Ascending aorta (tissue), 2 donors: ENCODE results near the gene TMEM204. TPM values are rescaled to one million over a fixed set of nuclear protein-coding genes. Genes with fewer than 3 reads are reported as not detected.

Experiments
- DNase-seq, 2 donors: peaks; one replicate each; pipeline ENCODE4 v3.0.0-alpha.2; 2019; ENCODE audit warnings: low spot score in 2 of 2
- H3K27ac ChIP-seq, 2 donors: fragments of 200-600 bp; sonication (generic); one replicate each; pipeline ENCODE4 v1.5.1; 2016 to 2017; ENCODE audit warnings: mild to moderate bottlenecking in 1 of 2
- H3K27me3 ChIP-seq: fragments of 200-600 bp; sonication (generic); one replicate; pipeline ENCODE4 v1.5.1; 2017
- H3K36me3 ChIP-seq, 2 donors: fragments of 200-600 bp; sonication (generic); one replicate each; pipeline ENCODE4 v1.5.1; 2016
- H3K4me1 ChIP-seq, 2 donors: fragments of 200-600 bp; sonication (generic); one replicate each; pipeline ENCODE4 v1.5.1; 2016 to 2017; ENCODE audit warnings: mild to moderate bottlenecking in 1 of 2
- H3K4me3 ChIP-seq, 2 donors: fragments of 200-600 bp; sonication (generic); one replicate each; pipeline ENCODE4 v1.5.1; 2016 to 2017; ENCODE audit warnings: mild to moderate bottlenecking in 1 of 2
- H3K9me3 ChIP-seq, 2 donors: fragments of 200-600 bp; sonication (generic); one replicate each; pipeline ENCODE4 v1.5.1; 2016
- CTCF ChIP-seq, 3 experiments: fragments of 200-600 bp in 2 of 3; fragments of 450-650 bp in 1 of 3; sonication (generic) in 2 of 3; IDR thresholded peaks; one replicate each; pipeline ENCODE4 v1.5.1; 2016 to 2019; ENCODE audit warnings: antibody characterized with exemption in 3 of 3, mild to moderate bottlenecking in 1 of 3, moderate library complexity in 1 of 3
- intact Hi-C: fragments of 100-400 bp; cut with DNase I; formaldehyde crosslinking; loops from one replicate; pipeline ENCODE4 v1.15.1; 2023
- total RNA-seq: library from RNA; depleted of rRNA; stranded (reverse); fragments of >200 nt; gene quantifications from one replicate; pipeline ENCODE4 v1.1.0, GENCODE V29; 2016

The TMEM204 gene
- total RNA-seq, 1 donor from 2014 or later = 145 TPM

GRCh38 chr16:1541293-1542165, 8.1 kb downstream of the TMEM204 start:
- Histone ChIP-seq H3K4me1 (peaks cover 14 to 44% of the 10 kb centered on the region in 2 donors), H3K27me3 (no peaks in the 10 kb centered on the region), H3K4me3 (no peak overlapping the region), H3K36me3 (peaks cover 59 to 64% of the 10 kb centered on the region in 2 donors), H3K27ac (peak overlapping the region; percentile 89 to 92), H3K9me3 (no peaks in the 10 kb centered on the region)
- no peak for TF ChIP-seq CTCF (IDR thresholded peaks at IDR 0.05)
- DNase-seq = no peak
- intact Hi-C loops = loop anchor here (2.0 kb wide), 1 partner anchor 49 kb away; the partner anchor contains the start of gene TELO2

GRCh38 chr16:1542166-1542500, 8.7 kb downstream of the TMEM204 start:
- Histone ChIP-seq H3K27me3 (no peaks in the 10 kb centered on the region), H3K9me3 (no peaks in the 10 kb centered on the region), H3K27ac (peak overlapping the region; percentile 89 to 92), H3K4me3 (no peak overlapping the region), H3K36me3 (peaks cover 53 to 60% of the 10 kb centered on the region in 2 donors), H3K4me1 (peaks cover 15 to 46% of the 10 kb centered on the region in 2 donors)
- intact Hi-C loops = loop anchor here (2.0 kb wide), 1 partner anchor 49 kb away; the partner anchor contains the start of gene TELO2
- no peak for TF ChIP-seq CTCF (IDR thresholded peaks at IDR 0.05)
- no peak for DNase-seq

GRCh38 chr16:1542533-1542932, 9.1 kb downstream of the TMEM204 start:
- no peaks in the 10 kb centered on the region for H3K27me3 ChIP-seq
- no peaks in the 10 kb centered on the region for H3K9me3 ChIP-seq
- no peak for TF ChIP-seq CTCF (IDR thresholded peaks at IDR 0.05)
- peaks cover 18 to 48% of the 10 kb centered on the region in 2 donors for H3K4me1 ChIP-seq
- intact Hi-C loops = loop anchor here (2.0 kb wide), 1 partner anchor 50 kb away; the partner anchor contains the start of gene TELO2
- DNase-seq = no peak
- H3K4me3 ChIP-seq = no peak overlapping the region
- H3K27ac ChIP-seq = peak overlapping the region; percentile 89 to 92
- H3K36me3 ChIP-seq = peaks cover 49 to 57% of the 10 kb centered on the region in 2 donors

- TF ChIP-seq CTCF (IDR thresholded peaks at IDR 0.05) = no peak
- intact Hi-C loops = loop anchor here (2.0 kb wide), 1 partner anchor 50 kb away; the partner anchor contains the start of gene TELO2
- H3K27me3 ChIP-seq = no peaks in the 10 kb centered on the region
- H3K9me3 ChIP-seq = no peaks in the 10 kb centered on the region
- DNase-seq = peak; percentile 49 to 88
- peaks cover 22 to 50% of the 10 kb centered on the region in 2 donors for H3K4me1 ChIP-seq
- H3K36me3 ChIP-seq = peaks cover 42 to 50% of the 10 kb centered on the region in 2 donors
- H3K27ac ChIP-seq = peak overlapping the region; percentile 89 to 92
- H3K4me3 ChIP-seq = peak overlapping the region in 1 of 2 donors; percentile 21
Observed at GRCh38 chr16:1543085-1543896, 9.8 kb downstream of the TMEM204 start.
